HepG2 (cell line): ENCODE results near the gene NDOR1. TPM values are rescaled to one million over a fixed set of nuclear protein-coding genes. Genes with fewer than 3 reads are reported as not detected.

Experiments used
- AGO1 ChIP-seq: fragments of 200-400 bp; formaldehyde crosslinking; IDR thresholded peaks from 2 replicates; pipeline ENCODE4 v1.6.1; 2017; ENCODE audit warnings: mild to moderate bottlenecking, low read depth, low read length, moderate library complexity; ENCODE audit not compliant: poor library complexity, severe bottlenecking
- ATF5 ChIP-seq: sonication (generic); formaldehyde crosslinking; IDR thresholded peaks from 2 replicates; pipeline ENCODE4 v1.4.0; 2020; ENCODE audit warnings: mild to moderate bottlenecking, low read depth, missing genetic modification reagents
- CSRNP1 ChIP-seq: sonication (generic); formaldehyde crosslinking; IDR thresholded peaks from 2 replicates; pipeline ENCODE4 v1.8.1; 2023; ENCODE audit warnings: mild to moderate bottlenecking, missing genetic modification reagents
- KLF11 ChIP-seq: IDR thresholded peaks from 2 replicates; pipeline ENCODE4 v1.6.1; 2016; ENCODE audit warnings: missing compliant biosample characterization
- MTF1 ChIP-seq: sonication (generic); formaldehyde crosslinking; IDR thresholded peaks from 2 replicates; pipeline ENCODE4 v1.5.0; 2020; ENCODE audit warnings: missing genetic modification reagents
- NR2F6 ChIP-seq, 2 experiments: IDR thresholded peaks; 2 replicates each; pipeline ENCODE4 v1.6.1; 2016; ENCODE audit warnings: antibody characterized with exemption in 1 of 2, mild to moderate bottlenecking in 1 of 2
- RBM39 ChIP-seq: fragments of 200-400 bp; formaldehyde crosslinking; IDR thresholded peaks from one replicate; pipeline ENCODE4 v1.6.1; 2018; ENCODE audit warnings: antibody characterized with exemption, mild to moderate bottlenecking, low read depth, low read length; ENCODE audit not compliant: poor library complexity, severe bottlenecking
- REXO4 ChIP-seq: sonication (generic); formaldehyde crosslinking; IDR thresholded peaks from 2 replicates; pipeline ENCODE4 v1.8.0; 2022; ENCODE audit warnings: missing genetic modification reagents, mild to moderate bottlenecking, borderline replicate concordance
- SP140L ChIP-seq: sonication (generic); formaldehyde crosslinking; IDR thresholded peaks from 2 replicates; pipeline ENCODE4 v1.4.0; 2020; ENCODE audit warnings: missing genetic modification reagents, borderline replicate concordance
- ZMYM2 ChIP-seq: sonication (generic); formaldehyde crosslinking; IDR thresholded peaks from 2 replicates; pipeline ENCODE4 v1.8.0; 2022; ENCODE audit warnings: mild to moderate bottlenecking, missing genetic modification reagents
- ZNF503 ChIP-seq: sonication (generic); formaldehyde crosslinking; IDR thresholded peaks from 2 replicates; pipeline ENCODE4 v1.4.0; 2020; ENCODE audit warnings: missing genetic modification reagents
- polyA plus RNA-seq, 8 experiments: library from polyadenylated mRNA; depleted of rRNA in 3 of 8; stranded (reverse) in 7 of 8; unstranded in 1 of 8; fragments of >200 nt; fragmentation: Illumina TruSeq in 4 of 8; extraction: Trizol in 4 of 8; gene quantifications; 2 replicates each; pipeline versions ENCODE4 v1.2.1 to v1.2.3, GENCODE V29; 2011 to 2016; ENCODE audit warnings: low read depth in 4 of 8, missing spikeins in 1 of 8, mixed read lengths in 1 of 8; ENCODE audit not compliant: insufficient read depth in 1 of 8
- total RNA-seq, 5 experiments: library from RNA; depleted of rRNA; stranded (reverse); fragments of >200 nt; fragmentation: Illumina TruSeq; extraction: Trizol; gene quantifications; 2 replicates each; pipeline ENCODE4 v1.2.3, GENCODE V29; 2016; ENCODE audit warnings: low read depth in 1 of 5
- TF ChIP-seq, protein P1 (sequence below): sonication (generic); formaldehyde crosslinking; IDR thresholded peaks from 2 replicates; pipeline ENCODE4 v1.4.0; 2020; ENCODE audit warnings: mild to moderate bottlenecking, missing genetic modification reagents
- TF ChIP-seq, protein P2 (sequence below): sonication (generic); formaldehyde crosslinking; IDR thresholded peaks from 2 replicates; pipeline ENCODE4 v1.4.0; 2020; ENCODE audit warnings: missing genetic modification reagents

NDOR1 gene
- total and polyA plus RNA-seq, 2 of the 13 experiments (the other 11 are each of a cell fraction or from before 2014, with no cell fraction given), result 3.6 to 8.7 TPM

GRCh38 chr9:137200311-137201204 lies 4.9 kb upstream of the NDOR1 start, which contains the start of gene TPRN (continued):
- TF ChIP-seq, protein P1, sequence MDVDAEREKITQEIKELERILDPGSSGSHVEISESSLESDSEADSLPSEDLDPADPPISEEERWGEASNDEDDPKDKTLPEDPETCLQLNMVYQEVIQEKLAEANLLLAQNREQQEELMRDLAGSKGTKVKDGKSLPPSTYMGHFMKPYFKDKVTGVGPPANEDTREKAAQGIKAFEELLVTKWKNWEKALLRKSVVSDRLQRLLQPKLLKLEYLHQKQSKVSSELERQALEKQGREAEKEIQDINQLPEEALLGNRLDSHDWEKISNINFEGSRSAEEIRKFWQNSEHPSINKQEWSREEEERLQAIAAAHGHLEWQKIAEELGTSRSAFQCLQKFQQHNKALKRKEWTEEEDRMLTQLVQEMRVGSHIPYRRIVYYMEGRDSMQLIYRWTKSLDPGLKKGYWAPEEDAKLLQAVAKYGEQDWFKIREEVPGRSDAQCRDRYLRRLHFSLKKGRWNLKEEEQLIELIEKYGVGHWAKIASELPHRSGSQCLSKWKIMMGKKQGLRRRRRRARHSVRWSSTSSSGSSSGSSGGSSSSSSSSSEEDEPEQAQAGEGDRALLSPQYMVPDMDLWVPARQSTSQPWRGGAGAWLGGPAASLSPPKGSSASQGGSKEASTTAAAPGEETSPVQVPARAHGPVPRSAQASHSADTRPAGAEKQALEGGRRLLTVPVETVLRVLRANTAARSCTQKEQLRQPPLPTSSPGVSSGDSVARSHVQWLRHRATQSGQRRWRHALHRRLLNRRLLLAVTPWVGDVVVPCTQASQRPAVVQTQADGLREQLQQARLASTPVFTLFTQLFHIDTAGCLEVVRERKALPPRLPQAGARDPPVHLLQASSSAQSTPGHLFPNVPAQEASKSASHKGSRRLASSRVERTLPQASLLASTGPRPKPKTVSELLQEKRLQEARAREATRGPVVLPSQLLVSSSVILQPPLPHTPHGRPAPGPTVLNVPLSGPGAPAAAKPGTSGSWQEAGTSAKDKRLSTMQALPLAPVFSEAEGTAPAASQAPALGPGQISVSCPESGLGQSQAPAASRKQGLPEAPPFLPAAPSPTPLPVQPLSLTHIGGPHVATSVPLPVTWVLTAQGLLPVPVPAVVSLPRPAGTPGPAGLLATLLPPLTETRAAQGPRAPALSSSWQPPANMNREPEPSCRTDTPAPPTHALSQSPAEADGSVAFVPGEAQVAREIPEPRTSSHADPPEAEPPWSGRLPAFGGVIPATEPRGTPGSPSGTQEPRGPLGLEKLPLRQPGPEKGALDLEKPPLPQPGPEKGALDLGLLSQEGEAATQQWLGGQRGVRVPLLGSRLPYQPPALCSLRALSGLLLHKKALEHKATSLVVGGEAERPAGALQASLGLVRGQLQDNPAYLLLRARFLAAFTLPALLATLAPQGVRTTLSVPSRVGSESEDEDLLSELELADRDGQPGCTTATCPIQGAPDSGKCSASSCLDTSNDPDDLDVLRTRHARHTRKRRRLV (CRISPR knock-in tag), result no peak
- TF ChIP-seq NR2F6 (IDR thresholded peaks at IDR 0.05), result no peak
- peak; percentile 92 for TF ChIP-seq NR2F6 (CRISPR knock-in tag; IDR thresholded peaks at IDR 0.05)
- TF ChIP-seq ZMYM2 (CRISPR knock-in tag), result 0 out of 2 replicates have a peak, but pooled peaks have one; percentile 52
- TF ChIP-seq, protein P2, sequence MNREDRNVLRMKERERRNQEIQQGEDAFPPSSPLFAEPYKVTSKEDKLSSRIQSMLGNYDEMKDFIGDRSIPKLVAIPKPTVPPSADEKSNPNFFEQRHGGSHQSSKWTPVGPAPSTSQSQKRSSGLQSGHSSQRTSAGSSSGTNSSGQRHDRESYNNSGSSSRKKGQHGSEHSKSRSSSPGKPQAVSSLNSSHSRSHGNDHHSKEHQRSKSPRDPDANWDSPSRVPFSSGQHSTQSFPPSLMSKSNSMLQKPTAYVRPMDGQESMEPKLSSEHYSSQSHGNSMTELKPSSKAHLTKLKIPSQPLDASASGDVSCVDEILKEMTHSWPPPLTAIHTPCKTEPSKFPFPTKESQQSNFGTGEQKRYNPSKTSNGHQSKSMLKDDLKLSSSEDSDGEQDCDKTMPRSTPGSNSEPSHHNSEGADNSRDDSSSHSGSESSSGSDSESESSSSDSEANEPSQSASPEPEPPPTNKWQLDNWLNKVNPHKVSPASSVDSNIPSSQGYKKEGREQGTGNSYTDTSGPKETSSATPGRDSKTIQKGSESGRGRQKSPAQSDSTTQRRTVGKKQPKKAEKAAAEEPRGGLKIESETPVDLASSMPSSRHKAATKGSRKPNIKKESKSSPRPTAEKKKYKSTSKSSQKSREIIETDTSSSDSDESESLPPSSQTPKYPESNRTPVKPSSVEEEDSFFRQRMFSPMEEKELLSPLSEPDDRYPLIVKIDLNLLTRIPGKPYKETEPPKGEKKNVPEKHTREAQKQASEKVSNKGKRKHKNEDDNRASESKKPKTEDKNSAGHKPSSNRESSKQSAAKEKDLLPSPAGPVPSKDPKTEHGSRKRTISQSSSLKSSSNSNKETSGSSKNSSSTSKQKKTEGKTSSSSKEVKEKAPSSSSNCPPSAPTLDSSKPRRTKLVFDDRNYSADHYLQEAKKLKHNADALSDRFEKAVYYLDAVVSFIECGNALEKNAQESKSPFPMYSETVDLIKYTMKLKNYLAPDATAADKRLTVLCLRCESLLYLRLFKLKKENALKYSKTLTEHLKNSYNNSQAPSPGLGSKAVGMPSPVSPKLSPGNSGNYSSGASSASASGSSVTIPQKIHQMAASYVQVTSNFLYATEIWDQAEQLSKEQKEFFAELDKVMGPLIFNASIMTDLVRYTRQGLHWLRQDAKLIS (CRISPR knock-in tag), result no peak
- TF ChIP-seq ZNF503 (CRISPR knock-in tag), result peak; percentile 42; the same call in 1 of the 2 replicates
- 0 out of 2 replicates have a peak, but pooled peaks have one; percentile 65 for TF ChIP-seq REXO4 (CRISPR knock-in tag)
- TF ChIP-seq MTF1 (CRISPR knock-in tag), result 0 out of 2 replicates have a peak, but pooled peaks have one; percentile 16
- TF ChIP-seq RBM39, result no peak
- TF ChIP-seq AGO1, result peak; percentile 84
- TF ChIP-seq KLF11, result no peak; the same call in 1 of the 2 replicates
- TF ChIP-seq CSRNP1, result peak; percentile 87
- TF ChIP-seq SP140L, result no peak
- TF ChIP-seq ATF5 (CRISPR knock-in tag), result no peak
